HS-5 (cell line): Measurements from ENCODE around the gene SCAMP5.

Experiments used
- DNase-seq: peaks from one replicate; pipeline ENCODE4 v3.0.0-alpha.2; 2012; ENCODE audit warnings: low read depth

The SCAMP5 gene

GRCh38 chr15:74977599-74977998, 17.8 kb upstream of the SCAMP5 start:
- no peak for DNase-seq

GRCh38 chr15:74978077-74978476, 17.3 kb upstream of the SCAMP5 start:
- no peak for DNase-seq

- DNase-seq: no peak
These were observed 16.9 kb upstream of the SCAMP5 start for GRCh38 chr15:74978503-74978902.

GRCh38 chr15:74982183-74982582, 13.2 kb upstream of the SCAMP5 start:
- no peak for DNase-seq

- DNase-seq: peak; percentile 38
These were observed 11.6 kb upstream of the SCAMP5 start for GRCh38 chr15:74983725-74984231.

GRCh38 chr15:74988007-74988800, 7.2 kb upstream of the SCAMP5 start:
- no peak for DNase-seq

GRCh38 chr15:74989527-74989926, 5.8 kb upstream of the SCAMP5 start:
- DNase-seq: no peak

- no peak for DNase-seq
These were observed 2.7 kb upstream of the SCAMP5 start for GRCh38 chr15:74992619-74993018.

GRCh38 chr15:74994236-74994635, 1.1 kb upstream of the SCAMP5 start:
- no peak for DNase-seq

GRCh38 chr15:74994685-74995084, 678 bp upstream of the SCAMP5 start:
- DNase-seq: no peak

GRCh38 chr15:74995779-74996765, 709 bp downstream of the SCAMP5 start:
- no peak for DNase-seq

GRCh38 chr15:74997141-74997540, 1.8 kb downstream of the SCAMP5 start:
- DNase-seq: no peak

- no peak for DNase-seq
These were observed 2.2 kb downstream of the SCAMP5 start for GRCh38 chr15:74997543-74997942.

GRCh38 chr15:75001310-75001709, 5.9 kb downstream of the SCAMP5 start:
- DNase-seq: no peak

GRCh38 chr15:75002398-75002797, 7.0 kb downstream of the SCAMP5 start:
- DNase-seq: no peak

- DNase-seq: no peak
These were observed 11.9 kb downstream of the SCAMP5 start for GRCh38 chr15:75007216-75007615.

GRCh38 chr15:75008221-75008625, 12.9 kb downstream of the SCAMP5 start:
- DNase-seq: no peak

- DNase-seq: no peak
These were observed 13.4 kb downstream of the SCAMP5 start for GRCh38 chr15:75008629-75009326.

GRCh38 chr15:75016431-75016830, 21.1 kb downstream of the SCAMP5 start:
- DNase-seq: no peak

GRCh38 chr15:75019916-75020315, 24.6 kb downstream of the SCAMP5 start:
- DNase-seq: no peak

GRCh38 chr15:75021341-75021740, 26.0 kb downstream of the SCAMP5 start:
- DNase-seq: no peak

- no peak for DNase-seq
These were observed 27.4 kb downstream of the SCAMP5 start for GRCh38 chr15:75022783-75023180.
